Right atrium auricular region (tissue), 2 donors: Measurements from ENCODE around the gene ARHGEF11. TPM values are rescaled to one million over a fixed set of nuclear protein-coding genes. Genes with fewer than 3 reads are reported as not detected.

Experiments
- DNase-seq: peaks from one replicate; pipeline ENCODE4 v3.0.0-alpha.2; 2019; ENCODE audit warnings: low spot score
- H3K27ac ChIP-seq, 2 donors: fragments of 200-600 bp; sonication (generic); 1 replicate in 1 of 2; 2 replicates in 1 of 2; pipeline ENCODE4 v1.5.1; 2016 to 2019
- H3K27me3 ChIP-seq, 2 donors: fragments of 200-600 bp; sonication (generic); one replicate each; pipeline versions ENCODE4 v1.5.1 to v1.6.0; 2017 to 2019
- H3K36me3 ChIP-seq: fragments of 200-600 bp; sonication (generic); one replicate; pipeline ENCODE4 v1.5.1; 2016
- H3K4me1 ChIP-seq, 2 donors: fragments of 200-600 bp; sonication (generic); one replicate each; pipeline versions ENCODE4 v1.5.1 to v1.6.0; 2017 to 2019
- H3K4me3 ChIP-seq, 2 donors: fragments of 200-600 bp; sonication (generic); 1 replicate in 1 of 2; 2 replicates in 1 of 2; pipeline ENCODE4 v1.5.1; 2017 to 2019; ENCODE audit warnings: mild to moderate bottlenecking in 1 of 2, moderate library complexity in 1 of 2
- H3K9me3 ChIP-seq, 2 donors: fragments of 200-600 bp; sonication (generic); one replicate each; pipeline ENCODE4 v1.5.1; 2019
- total RNA-seq, 2 donors: library from RNA; depleted of rRNA; stranded (reverse); fragments of >200 nt; gene quantifications; one replicate each; pipeline ENCODE4 v1.1.0, GENCODE V29; 2016
- TF ChIP-seq, protein P1 (sequence below), 2 donors: fragments of 200-600 bp; sonication (generic); IDR thresholded peaks; one replicate each; pipeline ENCODE4 v1.5.1; 2019; ENCODE audit warnings: antibody characterized with exemption in 2 of 2

The ARHGEF11 gene
- total RNA-seq, 2 donors from 2014 or later = 26.6 to 33.5 TPM

DNA sequence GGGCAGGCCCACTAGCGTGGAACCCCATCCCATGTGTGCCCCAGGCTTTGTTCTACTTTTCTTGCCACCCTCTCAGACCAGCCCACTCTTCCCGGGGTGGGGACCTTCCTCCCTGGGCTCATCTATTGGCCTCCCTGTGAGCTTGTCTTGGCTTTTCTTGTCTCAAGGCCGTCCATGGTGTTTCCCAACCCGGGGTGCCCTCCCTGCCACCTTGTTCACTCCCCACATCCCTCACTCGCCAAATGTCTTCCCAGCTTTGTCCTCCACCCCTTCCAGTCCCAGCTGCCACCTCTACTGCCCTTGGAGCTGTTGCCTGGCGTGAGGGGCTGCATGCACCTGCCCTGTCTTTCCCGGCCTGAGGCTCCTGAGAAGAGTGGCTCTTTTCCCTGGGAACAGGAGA, 106.7 kb downstream of the ARHGEF11 start:
- TF ChIP-seq, protein P1, sequence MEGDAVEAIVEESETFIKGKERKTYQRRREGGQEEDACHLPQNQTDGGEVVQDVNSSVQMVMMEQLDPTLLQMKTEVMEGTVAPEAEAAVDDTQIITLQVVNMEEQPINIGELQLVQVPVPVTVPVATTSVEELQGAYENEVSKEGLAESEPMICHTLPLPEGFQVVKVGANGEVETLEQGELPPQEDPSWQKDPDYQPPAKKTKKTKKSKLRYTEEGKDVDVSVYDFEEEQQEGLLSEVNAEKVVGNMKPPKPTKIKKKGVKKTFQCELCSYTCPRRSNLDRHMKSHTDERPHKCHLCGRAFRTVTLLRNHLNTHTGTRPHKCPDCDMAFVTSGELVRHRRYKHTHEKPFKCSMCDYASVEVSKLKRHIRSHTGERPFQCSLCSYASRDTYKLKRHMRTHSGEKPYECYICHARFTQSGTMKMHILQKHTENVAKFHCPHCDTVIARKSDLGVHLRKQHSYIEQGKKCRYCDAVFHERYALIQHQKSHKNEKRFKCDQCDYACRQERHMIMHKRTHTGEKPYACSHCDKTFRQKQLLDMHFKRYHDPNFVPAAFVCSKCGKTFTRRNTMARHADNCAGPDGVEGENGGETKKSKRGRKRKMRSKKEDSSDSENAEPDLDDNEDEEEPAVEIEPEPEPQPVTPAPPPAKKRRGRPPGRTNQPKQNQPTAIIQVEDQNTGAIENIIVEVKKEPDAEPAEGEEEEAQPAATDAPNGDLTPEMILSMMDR (IDR thresholded peaks at IDR 0.05) = no peak
- Histone ChIP-seq H3K4me3 (no peak overlapping the region), H3K9me3 (no peaks in the 10 kb centered on the region)

DNA sequence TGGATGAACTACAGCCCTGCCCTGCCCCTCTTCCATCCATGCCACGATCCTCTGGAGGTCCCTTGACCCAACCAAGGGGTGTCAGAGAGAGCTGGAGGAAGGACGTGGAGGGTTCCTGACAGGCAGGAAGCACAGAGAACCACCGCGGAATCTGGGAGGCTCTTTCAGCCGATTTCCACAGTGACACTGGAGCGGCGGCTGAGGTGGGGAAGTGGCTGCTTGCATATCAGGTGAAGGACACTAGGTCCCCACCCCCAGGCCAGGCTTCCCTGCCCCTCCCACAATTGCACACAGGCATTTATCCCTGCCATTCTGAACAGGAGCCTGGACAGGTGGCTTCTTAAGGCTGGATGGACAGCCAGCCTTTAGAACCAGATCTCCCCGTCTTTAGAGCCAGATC, 107.7 kb downstream of the ARHGEF11 start:
- TF ChIP-seq, protein P1 (IDR thresholded peaks at IDR 0.05) = no peak
- H3K27me3 ChIP-seq = no peaks in the 10 kb centered on the region
- no peak overlapping the region for H3K27ac ChIP-seq
- no peaks in the 10 kb centered on the region for H3K9me3 ChIP-seq
- no peak overlapping the region for H3K4me3 ChIP-seq
- no peaks in the 10 kb centered on the region for H3K4me1 ChIP-seq
- H3K36me3 ChIP-seq = peaks cover 64% of the 10 kb centered on the region
- DNase-seq = no peak

More for the DNA sequence above, 106.7 kb downstream of the ARHGEF11 start:
- no peak for DNase-seq
- Histone ChIP-seq H3K4me1 (no peaks in the 10 kb centered on the region), H3K27ac (no peak overlapping the region), H3K36me3 (peaks cover 72% of the 10 kb centered on the region), H3K27me3 (no peaks in the 10 kb centered on the region)

DNA sequence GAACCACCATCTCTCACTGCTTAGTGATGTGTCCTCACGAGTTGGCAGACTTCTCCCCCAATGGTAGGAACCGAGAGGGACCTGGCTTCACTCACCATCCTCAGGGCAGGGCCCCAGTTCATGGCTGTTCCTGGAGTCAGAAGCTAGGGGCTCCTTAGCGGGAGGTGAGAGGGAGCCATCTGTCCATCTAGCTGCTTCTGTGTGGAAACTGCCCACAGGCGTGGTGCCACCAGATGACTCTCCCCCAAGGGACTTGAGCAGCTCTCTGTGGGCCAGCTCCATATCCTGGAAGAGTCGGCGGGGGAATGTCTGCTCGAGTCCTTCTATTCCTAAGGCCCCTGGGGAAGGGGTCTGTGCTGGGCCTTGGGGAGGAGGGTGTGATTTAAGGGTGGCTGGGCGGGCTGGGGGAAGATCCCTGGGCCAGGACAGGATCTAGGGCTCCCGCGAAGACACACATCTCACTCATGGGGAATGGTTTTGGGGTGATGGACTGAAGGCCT, 108.8 kb downstream of the ARHGEF11 start:
- Histone ChIP-seq H3K4me3 (no peak overlapping the region), H3K9me3 (no peaks in the 10 kb centered on the region), H3K27ac (no peak overlapping the region), H3K27me3 (no peaks in the 10 kb centered on the region), H3K36me3 (peaks cover 53% of the 10 kb centered on the region), H3K4me1 (peaks cover 0 to 3% of the 10 kb centered on the region in 2 donors)
- TF ChIP-seq, protein P1 (IDR thresholded peaks at IDR 0.05) = no peak
- DNase-seq = no peak

DNA sequence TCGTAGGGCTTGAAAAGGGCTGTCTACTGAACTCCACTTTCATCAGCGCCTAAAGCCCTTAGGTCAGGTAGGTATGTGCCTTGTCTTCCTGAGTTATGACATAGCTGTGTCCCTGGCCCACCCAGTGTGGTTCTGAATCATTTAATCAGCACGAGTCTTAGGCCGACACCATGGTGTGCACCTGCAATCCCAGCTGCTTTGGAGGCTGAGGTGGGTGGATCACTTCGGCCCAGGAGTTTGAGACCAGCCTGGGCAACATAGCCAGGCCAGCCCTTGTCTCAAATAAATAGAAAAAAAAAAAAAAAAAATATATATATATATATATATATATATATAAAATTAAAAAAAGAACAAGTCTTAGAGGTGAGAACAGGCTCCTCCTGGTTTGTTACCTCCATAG, 109.4 kb downstream of the ARHGEF11 start:
- H3K9me3 ChIP-seq = no peaks in the 10 kb centered on the region
- no peaks in the 10 kb centered on the region for H3K27me3 ChIP-seq
- no peak overlapping the region for H3K27ac ChIP-seq
- DNase-seq = no peak
- TF ChIP-seq, protein P1 (IDR thresholded peaks at IDR 0.05) = no peak
- no peak overlapping the region for H3K4me3 ChIP-seq
- peaks cover 0 to 9% of the 10 kb centered on the region in 2 donors for H3K4me1 ChIP-seq
- H3K36me3 ChIP-seq = peaks cover 48% of the 10 kb centered on the region

DNA sequence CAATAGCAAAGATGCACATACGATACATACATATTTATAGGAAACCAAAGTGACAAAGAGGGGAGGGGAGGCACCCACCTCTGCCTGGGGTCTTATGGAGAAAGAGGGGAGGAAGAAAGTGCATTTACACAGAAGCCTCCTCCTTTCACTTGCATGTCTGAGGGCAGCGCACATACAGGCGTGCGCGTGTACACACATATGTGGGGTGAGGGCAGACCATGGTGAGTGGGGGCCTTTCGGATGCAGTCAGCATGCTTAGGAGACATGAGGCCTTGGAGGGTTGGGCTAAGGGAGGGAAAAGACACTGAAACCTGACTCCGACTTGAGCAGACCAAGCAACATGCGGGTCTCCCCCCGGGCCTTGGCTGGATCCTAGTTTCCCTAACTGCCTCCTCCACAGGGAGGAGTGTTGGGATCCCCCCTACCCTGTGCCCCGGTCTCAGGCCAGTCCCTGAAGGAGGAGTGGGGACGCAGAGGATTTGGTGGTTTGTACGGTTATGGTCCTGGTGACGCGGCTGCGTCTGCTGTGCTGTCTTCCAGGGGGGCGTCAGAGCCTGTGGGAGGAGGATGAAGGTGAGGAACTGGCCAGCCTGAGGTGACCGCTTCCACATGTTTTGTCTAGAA, 109.9 kb downstream of the ARHGEF11 start:
- Histone ChIP-seq H3K27ac (no peak overlapping the region), H3K9me3 (no peaks in the 10 kb centered on the region), H3K36me3 (peaks cover 45% of the 10 kb centered on the region), H3K27me3 (no peaks in the 10 kb centered on the region), H3K4me1 (peaks cover 0 to 10% of the 10 kb centered on the region in 2 donors), H3K4me3 (no peak overlapping the region)
- no peak for DNase-seq
- TF ChIP-seq, protein P1 (IDR thresholded peaks at IDR 0.05) = no peak

DNA sequence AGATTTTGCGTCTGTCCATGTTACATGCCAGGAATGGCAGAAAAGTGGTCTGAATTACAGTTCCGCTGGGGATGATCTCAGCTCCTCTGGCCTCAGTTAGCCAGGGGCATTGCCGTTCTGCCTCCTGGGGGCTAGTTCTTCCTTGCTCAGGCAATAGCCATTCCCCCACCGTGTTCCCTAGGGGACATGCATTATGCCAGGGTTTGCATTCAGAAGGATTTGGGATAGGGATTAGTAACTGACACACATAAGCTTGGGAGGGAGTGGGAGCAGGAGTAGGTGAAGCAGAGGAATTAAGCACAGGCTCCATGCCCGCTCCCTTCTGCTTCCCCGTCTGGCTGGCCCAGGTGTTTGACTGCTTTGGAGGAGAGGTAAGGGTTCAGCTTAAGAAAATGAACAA, 112.4 kb downstream of the ARHGEF11 start:
- Histone ChIP-seq H3K27ac (no peak overlapping the region), H3K4me1 (peaks cover 0 to 10% of the 10 kb centered on the region in 2 donors), H3K9me3 (no peaks in the 10 kb centered on the region), H3K36me3 (peaks cover 20% of the 10 kb centered on the region), H3K27me3 (no peaks in the 10 kb centered on the region), H3K4me3 (no peak overlapping the region)
- TF ChIP-seq, protein P1 (IDR thresholded peaks at IDR 0.05) = no peak
- no peak for DNase-seq
